Retinal pigment epithelial cell (primary cell): ENCODE results near the gene DNAH5.
A peak's percentile ranks its signal among the peaks of the same experiment; 100 is the strongest.
"Not testable (repeated sequence)": the region's sequence is repeated elsewhere in the genome, so short reads cannot be mapped to it uniquely, and the experiment has no call there.

Experiments used
- DNase-seq: peaks from one replicate; pipeline ENCODE4 v3.0.0-alpha.2; 2010; ENCODE audit warnings: low read depth
- H3K4me3 ChIP-seq: 2 replicates; pipeline ENCODE4 v1.5.1; 2011; ENCODE audit warnings: mild to moderate bottlenecking, low read length, control low read depth, moderate library complexity
- TF ChIP-seq, protein P1 (sequence below): conservative IDR thresholded peaks from 2 replicates; pipeline ENCODE4 v1.5.1; 2011; ENCODE audit warnings: low read depth, low read length, control low read depth, inconsistent platforms

The DNAH5 gene

GRCh38 chr5:13985731-13986418, 41.4 kb upstream of the DNAH5 start:
- no peak overlapping the region for H3K4me3 ChIP-seq
- TF ChIP-seq, protein P1, sequence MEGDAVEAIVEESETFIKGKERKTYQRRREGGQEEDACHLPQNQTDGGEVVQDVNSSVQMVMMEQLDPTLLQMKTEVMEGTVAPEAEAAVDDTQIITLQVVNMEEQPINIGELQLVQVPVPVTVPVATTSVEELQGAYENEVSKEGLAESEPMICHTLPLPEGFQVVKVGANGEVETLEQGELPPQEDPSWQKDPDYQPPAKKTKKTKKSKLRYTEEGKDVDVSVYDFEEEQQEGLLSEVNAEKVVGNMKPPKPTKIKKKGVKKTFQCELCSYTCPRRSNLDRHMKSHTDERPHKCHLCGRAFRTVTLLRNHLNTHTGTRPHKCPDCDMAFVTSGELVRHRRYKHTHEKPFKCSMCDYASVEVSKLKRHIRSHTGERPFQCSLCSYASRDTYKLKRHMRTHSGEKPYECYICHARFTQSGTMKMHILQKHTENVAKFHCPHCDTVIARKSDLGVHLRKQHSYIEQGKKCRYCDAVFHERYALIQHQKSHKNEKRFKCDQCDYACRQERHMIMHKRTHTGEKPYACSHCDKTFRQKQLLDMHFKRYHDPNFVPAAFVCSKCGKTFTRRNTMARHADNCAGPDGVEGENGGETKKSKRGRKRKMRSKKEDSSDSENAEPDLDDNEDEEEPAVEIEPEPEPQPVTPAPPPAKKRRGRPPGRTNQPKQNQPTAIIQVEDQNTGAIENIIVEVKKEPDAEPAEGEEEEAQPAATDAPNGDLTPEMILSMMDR: no peak
- DNase-seq: peak; percentile 73

- not testable (repeated sequence) for H3K4me3 ChIP-seq, DNase-seq
Measured at GRCh38 chr5:13984888-13985287, 40.4 kb upstream of the DNAH5 start.

DNA sequence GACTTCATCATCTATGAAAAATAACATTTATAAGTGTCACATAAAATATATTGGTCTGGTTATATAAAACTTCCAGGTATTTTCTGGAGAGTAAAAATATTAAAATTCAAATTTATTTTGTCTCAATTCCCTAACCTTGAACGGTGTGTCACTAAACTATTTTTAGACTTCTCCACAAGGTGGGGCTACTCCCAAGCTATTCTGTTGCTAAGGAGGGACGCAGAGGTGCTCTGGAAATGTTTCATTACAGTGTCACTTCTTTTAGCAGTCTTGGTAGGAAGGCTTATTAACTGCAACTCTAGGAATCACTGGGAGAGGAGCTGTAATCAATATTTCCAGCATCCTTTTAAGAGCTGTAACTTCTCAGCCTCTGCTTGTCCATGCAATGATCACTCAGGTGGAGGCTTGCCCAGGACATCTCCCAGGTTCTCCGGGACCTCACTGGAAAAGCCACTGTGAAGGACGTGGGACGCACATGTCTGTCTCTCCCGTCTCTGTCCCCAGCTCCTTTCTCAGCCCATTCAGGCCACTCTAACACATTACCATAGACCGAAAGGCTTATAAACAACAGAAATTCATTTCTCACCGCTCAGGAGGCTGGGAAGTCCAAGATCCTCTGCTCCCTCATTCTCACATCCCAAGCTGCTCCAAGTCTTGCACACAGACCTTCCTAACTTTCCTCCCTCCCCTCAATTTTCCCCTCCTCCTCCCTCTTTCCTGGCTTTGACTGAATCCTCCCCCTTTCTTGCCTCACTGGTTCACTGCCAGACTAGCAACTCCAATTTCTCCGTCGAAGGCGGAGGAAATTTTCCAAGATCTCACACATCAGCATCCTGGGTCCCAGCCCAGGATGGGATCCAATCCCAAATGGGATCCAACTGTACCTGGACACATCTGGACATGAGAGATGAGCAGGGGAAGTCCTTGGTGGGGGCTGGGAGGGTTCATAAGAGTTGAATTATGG, 32.7 kb upstream of the DNAH5 start:
- peak; percentile 16 for DNase-seq
- TF ChIP-seq, protein P1: peak; percentile 62
- no peak overlapping the region for H3K4me3 ChIP-seq

DNA sequence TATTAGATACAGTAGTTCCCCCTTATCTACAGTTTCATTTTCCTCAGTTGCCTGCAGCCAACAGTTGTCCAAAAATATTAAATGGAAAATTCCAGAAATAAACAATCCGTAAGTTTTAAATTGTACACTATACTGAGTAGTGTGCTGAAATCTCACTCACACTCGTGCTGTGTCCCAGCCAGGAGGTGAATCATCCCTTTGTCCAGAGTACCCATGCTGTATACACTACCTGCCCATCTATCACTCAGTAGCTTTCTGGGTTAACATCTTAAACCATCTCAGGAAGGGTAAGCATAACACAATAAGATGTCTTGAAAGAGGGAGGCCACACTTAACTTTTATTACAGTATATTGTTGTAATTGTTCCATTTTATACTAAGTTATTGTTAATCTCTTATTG, 31.7 kb upstream of the DNAH5 start:
- no peak overlapping the region for H3K4me3 ChIP-seq
- DNase-seq: no peak
- TF ChIP-seq, protein P1: no peak

DNA sequence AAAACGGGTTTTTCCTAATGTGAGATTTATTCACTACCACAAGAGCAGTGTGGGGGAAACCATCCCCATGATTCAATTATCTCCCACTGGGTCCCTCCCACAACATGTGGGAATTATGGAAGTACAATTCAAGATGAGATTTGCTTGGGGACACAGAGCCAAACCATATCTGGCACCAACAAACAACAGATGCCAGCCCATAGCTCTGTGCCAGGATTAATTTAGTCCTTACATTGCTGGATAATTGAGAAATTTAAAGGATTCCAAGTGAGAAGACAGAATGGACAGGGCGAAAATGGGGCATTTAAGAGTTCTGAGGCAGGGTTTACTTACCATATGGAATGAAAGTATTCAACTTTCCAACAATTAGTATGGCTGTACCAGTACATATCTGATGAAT, 30.8 kb upstream of the DNAH5 start:
- no peak for DNase-seq
- TF ChIP-seq, protein P1: no peak
- H3K4me3 ChIP-seq: no peak overlapping the region

GRCh38 chr5:13973724-13974123, 29.2 kb upstream of the DNAH5 start:
- DNase-seq: no peak
- H3K4me3 ChIP-seq: no peak overlapping the region
- TF ChIP-seq, protein P1: no peak

DNA sequence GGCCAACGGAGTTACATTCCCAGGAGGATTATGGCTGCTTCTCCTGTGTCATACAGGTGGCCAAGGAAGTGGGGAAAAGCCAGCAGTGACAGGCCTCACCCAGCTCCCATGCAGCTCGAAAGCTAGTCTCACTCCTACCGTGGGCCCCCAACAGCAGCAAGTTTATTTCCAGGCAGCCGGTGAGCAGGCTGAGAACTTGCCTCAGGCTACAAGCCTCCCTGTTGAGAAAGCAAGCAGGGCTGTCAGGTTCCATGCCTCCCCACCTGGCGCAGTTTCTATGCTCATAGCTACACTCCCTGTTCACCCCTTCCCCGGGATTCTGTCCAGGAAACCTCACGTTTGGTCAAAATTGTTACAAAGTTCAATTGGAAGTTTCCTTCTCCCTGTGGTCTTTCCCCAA, 27.5 kb upstream of the DNAH5 start:
- TF ChIP-seq, protein P1: no peak
- no peak for DNase-seq

More for the DNA sequence above, 27.5 kb upstream of the DNAH5 start:
- H3K4me3 ChIP-seq: no peak overlapping the region
